Epithelial cell of proximal tubule (primary cell): ENCODE measurements around the gene TRNT1. TPM values are rescaled to one million over a fixed set of nuclear protein-coding genes. Genes with fewer than 3 reads are reported as not detected.

Experiments
- DNase-seq: peaks from one replicate; pipeline ENCODE4 v3.0.0-alpha.2; 2011; ENCODE audit warnings: low read depth
- H3K4me3 ChIP-seq: 2 replicates; pipeline ENCODE4 v1.5.1; 2011; ENCODE audit warnings: low read depth, mild to moderate bottlenecking, low read length
- total RNA-seq: library from RNA; depleted of rRNA; stranded (reverse); fragments of >200 nt; gene quantifications from 2 replicates; pipeline ENCODE4 v1.2.3, GENCODE V29; 2015
- TF ChIP-seq, protein P1 (sequence below): conservative IDR thresholded peaks from 2 replicates; pipeline ENCODE4 v1.5.1; 2012; ENCODE audit warnings: low read depth, mild to moderate bottlenecking, low read length

The TRNT1 gene
- total RNA-seq, 1 donor from 2014 or later, result 21.2 TPM

DNA sequence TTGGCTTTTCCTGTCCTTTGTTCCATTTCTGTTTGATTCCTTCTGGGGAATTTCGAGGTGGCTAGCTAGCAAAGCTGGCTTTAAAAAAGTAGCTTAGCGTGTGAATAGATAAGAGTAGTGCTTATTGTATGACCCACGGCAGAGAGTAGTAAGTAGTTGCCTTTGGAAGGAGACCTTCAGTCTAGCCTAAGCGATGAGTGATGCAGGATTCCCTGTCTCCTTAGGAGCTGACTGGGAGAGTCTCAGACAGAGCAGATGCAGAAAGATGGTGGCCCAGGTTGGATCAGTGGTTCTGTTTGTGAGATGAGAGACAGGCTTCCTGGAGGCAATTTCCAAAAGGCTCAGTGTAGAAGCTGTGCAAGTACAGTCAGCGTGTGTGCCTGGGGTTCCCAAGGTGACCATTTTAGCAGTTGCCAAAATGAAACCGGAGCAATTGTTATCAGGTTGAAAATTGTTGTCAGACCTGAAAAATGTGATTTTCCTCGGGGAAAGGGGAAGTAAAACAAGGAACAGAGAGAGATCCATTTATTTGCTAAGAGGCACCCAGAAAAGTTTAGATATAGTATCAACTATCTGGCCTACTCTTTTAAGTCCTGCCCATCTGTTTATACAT lies 15.9 kb upstream of the TRNT1 start:
- DNase-seq, result no peak
- TF ChIP-seq, protein P1, sequence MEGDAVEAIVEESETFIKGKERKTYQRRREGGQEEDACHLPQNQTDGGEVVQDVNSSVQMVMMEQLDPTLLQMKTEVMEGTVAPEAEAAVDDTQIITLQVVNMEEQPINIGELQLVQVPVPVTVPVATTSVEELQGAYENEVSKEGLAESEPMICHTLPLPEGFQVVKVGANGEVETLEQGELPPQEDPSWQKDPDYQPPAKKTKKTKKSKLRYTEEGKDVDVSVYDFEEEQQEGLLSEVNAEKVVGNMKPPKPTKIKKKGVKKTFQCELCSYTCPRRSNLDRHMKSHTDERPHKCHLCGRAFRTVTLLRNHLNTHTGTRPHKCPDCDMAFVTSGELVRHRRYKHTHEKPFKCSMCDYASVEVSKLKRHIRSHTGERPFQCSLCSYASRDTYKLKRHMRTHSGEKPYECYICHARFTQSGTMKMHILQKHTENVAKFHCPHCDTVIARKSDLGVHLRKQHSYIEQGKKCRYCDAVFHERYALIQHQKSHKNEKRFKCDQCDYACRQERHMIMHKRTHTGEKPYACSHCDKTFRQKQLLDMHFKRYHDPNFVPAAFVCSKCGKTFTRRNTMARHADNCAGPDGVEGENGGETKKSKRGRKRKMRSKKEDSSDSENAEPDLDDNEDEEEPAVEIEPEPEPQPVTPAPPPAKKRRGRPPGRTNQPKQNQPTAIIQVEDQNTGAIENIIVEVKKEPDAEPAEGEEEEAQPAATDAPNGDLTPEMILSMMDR, result no peak
- H3K4me3 ChIP-seq, result no peak overlapping the region

DNA sequence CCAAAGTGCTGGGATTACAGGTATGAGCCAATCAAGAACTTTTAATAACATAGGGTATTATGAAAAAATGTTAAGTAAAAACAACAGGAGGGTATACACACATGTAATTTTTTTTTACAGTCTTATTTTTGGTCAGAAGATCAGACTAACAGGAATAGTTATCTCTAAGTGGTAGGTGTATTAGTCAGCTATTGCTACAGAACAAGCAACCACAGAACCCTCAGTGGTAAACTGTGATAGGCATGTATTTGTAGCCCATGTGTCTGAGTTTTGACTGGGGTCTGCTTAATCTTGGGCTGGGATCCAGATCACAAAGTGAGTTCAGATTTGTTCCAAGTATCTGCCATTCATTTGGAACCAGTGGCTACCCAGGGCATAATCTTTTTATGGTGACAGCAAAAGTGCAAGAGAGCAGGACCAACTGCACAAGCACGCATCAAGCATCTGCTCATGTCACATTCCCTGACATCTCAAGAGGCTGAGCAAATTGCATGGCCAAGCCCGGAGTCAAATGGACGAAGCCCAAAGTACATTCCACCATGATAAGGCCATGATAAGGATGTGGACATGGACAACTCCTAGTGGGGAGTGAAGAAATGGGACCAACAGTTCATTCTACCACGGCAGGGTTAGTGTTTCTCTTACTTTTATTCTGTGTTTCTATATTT lies 13.6 kb upstream of the TRNT1 start:
- TF ChIP-seq, protein P1, result no peak
- no peak for DNase-seq
- no peak overlapping the region for H3K4me3 ChIP-seq

DNA sequence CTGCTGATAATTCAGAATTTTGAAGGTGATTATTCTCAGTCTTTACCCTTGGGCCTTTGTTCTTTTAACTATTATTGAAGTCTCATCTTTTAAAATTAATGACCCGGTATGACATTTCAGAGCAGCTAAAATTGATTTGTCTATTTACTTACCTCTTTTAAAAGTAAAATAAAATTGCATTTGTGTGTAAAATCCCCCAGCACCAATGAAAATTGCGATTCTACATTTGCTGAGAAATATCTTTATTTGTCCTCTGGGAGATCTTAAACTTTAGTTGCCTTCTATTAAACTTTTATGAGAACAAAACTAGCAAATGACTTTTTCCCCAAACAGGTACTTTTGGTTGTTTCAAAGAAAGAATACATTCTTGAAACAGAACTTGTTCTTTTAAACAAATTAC lies 9.1 kb upstream of the TRNT1 start:
- no peak overlapping the region for H3K4me3 ChIP-seq
- TF ChIP-seq, protein P1, result no peak
- DNase-seq, result no peak

DNA sequence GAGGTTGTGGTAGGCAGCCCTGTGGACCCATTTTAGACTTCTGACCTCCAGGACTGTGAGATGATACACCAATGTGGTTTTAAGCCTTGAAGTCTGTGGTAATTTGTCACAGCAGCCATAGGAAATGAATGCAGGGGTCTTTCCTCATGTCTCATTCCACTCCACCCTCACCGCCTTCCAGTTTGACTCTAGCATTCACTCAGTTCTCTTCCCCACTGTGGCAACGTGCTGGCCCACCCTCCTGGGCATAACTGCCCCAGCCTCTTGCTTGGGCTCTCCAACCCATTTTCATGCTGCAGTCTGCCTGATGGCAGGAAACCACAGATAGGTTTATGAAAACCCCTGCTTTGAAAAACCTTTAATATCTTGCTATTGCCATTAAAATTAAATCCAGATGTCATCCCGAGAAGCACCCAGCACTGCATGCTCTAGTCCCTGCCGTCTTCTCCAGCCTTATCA lies 7.3 kb upstream of the TRNT1 start:
- DNase-seq, result no peak
- H3K4me3 ChIP-seq, result no peak overlapping the region
- TF ChIP-seq, protein P1, result no peak

DNA sequence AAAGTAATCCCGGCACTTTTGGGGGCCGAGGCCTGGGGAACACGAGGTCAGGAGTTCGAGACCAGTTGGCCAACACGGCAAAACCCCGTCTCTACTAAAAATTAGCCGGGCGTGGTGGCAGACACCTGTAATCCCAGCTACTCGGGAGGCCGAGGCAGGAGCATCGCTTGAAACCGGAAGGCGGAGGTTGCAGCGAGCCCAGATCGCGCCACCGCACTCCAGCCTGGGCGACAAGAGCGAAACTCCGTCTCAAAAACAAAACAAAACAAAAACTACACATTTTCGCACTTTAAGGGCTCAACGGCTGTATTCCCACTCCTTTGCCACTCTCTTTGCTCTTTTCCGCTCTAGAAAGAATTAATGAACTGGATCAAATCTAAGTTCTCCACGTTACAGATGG lies 763 bp upstream of the TRNT1 start:
- TF ChIP-seq, protein P1, result no peak

DNA sequence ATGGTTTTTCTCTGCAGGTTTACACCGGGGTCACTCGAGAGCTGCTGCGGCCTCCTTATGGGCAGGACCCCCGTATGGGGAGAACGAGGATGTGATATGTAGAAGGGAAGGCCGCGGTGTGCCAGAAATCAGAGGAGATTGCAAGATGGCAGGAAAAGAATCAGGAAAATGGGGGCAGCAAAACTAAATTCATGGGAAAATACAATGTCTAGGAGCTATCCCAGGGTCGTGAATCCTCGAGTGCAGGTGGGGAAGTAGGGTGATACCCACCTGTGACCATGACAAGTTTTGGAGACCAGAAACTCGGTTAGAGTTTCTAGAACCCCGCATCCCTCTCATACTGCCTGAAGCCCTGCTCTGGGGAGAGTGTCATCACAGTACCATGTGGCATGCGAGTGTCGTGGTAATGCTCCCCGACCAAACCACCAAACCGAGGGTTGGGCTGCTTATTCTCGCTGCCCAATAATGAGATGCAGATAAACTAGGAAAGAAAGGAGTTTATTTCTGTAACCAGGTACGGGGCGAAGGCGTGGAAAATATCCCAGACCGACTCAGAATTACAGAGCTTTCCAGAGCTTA lies 781 bp downstream of the TRNT1 start:
- peak overlapping the region; percentile 94 for H3K4me3 ChIP-seq
- no peak for DNase-seq
- TF ChIP-seq, protein P1, result no peak

More for the DNA sequence above, 763 bp upstream of the TRNT1 start:
- H3K4me3 ChIP-seq, result peak overlapping the region; percentile 94
- DNase-seq, result no peak

DNA sequence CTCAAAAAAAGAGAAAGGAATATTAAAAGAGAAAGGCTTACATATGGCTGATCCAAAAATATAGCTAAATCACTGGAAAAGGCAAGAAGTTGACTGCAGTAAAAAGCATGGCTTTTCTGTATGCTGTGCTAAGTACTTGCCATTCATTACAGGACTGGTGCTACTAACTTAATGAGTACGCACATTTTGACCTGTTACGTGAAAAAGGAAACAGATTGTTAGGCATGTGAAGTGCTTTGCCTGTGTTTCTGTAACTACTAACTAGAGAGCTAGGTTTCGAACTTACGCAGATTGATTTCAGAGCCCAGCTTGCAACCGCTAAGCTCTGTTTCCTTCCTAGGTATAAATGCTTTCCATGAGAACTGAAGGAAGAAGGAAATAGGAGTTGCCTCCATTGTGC lies 2.8 kb downstream of the TRNT1 start:
- TF ChIP-seq, protein P1, result no peak
- DNase-seq, result no peak
- H3K4me3 ChIP-seq, result no peak overlapping the region
